HEK293 (cell line): ENCODE results near the gene DCUN1D2.

Experiments used
- CTCF ChIA-PET: fragments of 350-600 bp; formaldehyde crosslinking; extraction: SDS; loops from one replicate; lab custom pipeline; 2021; ENCODE audit warnings: antibody characterized with exemption; lab: Yijun Ruan, JAX
- POLR2A ChIA-PET: fragments of 300-600 bp; formaldehyde crosslinking; extraction: SDS; loops from one replicate; lab custom pipeline; 2020; ENCODE audit warnings: antibody characterized with exemption, inconsistent platforms; lab: Yijun Ruan, JAX
- H3K27ac ChIP-seq: fragments of 200-500 bp; sonication (Bioruptor generic); 2 replicates; pipeline ENCODE4 v1.5.1; 2014; ENCODE audit warnings: low read depth, low read length, control low read depth, inconsistent platforms; ENCODE audit errors: extremely low read depth
- H3K36me3 ChIP-seq, 2 experiments: fragments of 200-500 bp in 1 of 2; sonication (Bioruptor generic) in 1 of 2; 1 replicate in 1 of 2; 2 replicates in 1 of 2; pipeline ENCODE4 v1.5.1; 2014 to 2017; ENCODE audit warnings: inconsistent platforms in 2 of 2, low read length in 2 of 2; ENCODE audit not compliant: control insufficient read depth in 2 of 2, insufficient read depth in 1 of 2
- H3K4me1 ChIP-seq: fragments of 200-500 bp; sonication (Bioruptor generic); 2 replicates; pipeline ENCODE4 v1.5.1; 2014; ENCODE audit warnings: mild to moderate bottlenecking, low read length, inconsistent platforms; ENCODE audit not compliant: control insufficient read depth, insufficient read depth
- H3K4me3 ChIP-seq: 2 replicates; pipeline ENCODE4 v1.5.1; 2011; ENCODE audit warnings: low read depth, mild to moderate bottlenecking, control low read depth, low read length, moderate library complexity
- H3K9me3 ChIP-seq: fragments of 200-500 bp; sonication (Bioruptor generic); 2 replicates; pipeline ENCODE4 v1.5.1; 2014; ENCODE audit warnings: low read depth, low read length, inconsistent platforms; ENCODE audit not compliant: control insufficient read depth, insufficient read depth
- BCL6B ChIP-seq: fragments of 450-650 bp; formaldehyde crosslinking; IDR thresholded peaks from 2 replicates; pipeline ENCODE4 v1.5.1; 2017; ENCODE audit warnings: missing biosample characterization, missing genetic modification characterization
- HOXD13 ChIP-seq: sonication (generic); formaldehyde crosslinking; IDR thresholded peaks from 2 replicates; pipeline ENCODE4 v1.8.0; 2022; ENCODE audit warnings: missing genetic modification reagents, borderline replicate concordance
- KLF8 ChIP-seq: fragments of 450-650 bp; formaldehyde crosslinking; IDR thresholded peaks from 2 replicates; pipeline ENCODE4 v1.5.1; 2016; ENCODE audit warnings: missing biosample characterization, missing genetic modification characterization
- PBX3 ChIP-seq: sonication (generic); formaldehyde crosslinking; IDR thresholded peaks from 2 replicates; pipeline ENCODE4 v1.8.1; 2022; ENCODE audit warnings: mild to moderate bottlenecking, moderate library complexity, missing genetic modification reagents
- TCF7L2 ChIP-seq: IDR thresholded peaks from 2 replicates; pipeline ENCODE4 v1.6.1; 2011; ENCODE audit warnings: low read depth, mild to moderate bottlenecking, inconsistent platforms, low read length, moderate library complexity, borderline replicate concordance
- ZNF155 ChIP-seq: fragments of 450-650 bp; formaldehyde crosslinking; IDR thresholded peaks from 2 replicates; pipeline ENCODE4 v1.5.1; 2016; ENCODE audit warnings: missing biosample characterization, missing genetic modification characterization
- ZNF302 ChIP-seq: fragments of 450-650 bp; formaldehyde crosslinking; IDR thresholded peaks from 2 replicates; pipeline ENCODE4 v1.5.1; 2016; ENCODE audit warnings: missing biosample characterization, missing genetic modification characterization, low read depth
- ZNF350 ChIP-seq: fragments of 450-650 bp; formaldehyde crosslinking; IDR thresholded peaks from 2 replicates; pipeline ENCODE4 v1.5.0; 2017; ENCODE audit warnings: missing biosample characterization, mild to moderate bottlenecking, missing genetic modification characterization
- ZNF394 ChIP-seq: fragments of 450-650 bp; formaldehyde crosslinking; IDR thresholded peaks from 2 replicates; pipeline ENCODE4 v1.5.1; 2016; ENCODE audit warnings: missing biosample characterization, missing genetic modification characterization, mild to moderate bottlenecking, moderate library complexity, borderline replicate concordance
- ZNF423 ChIP-seq: fragments of 450-650 bp; formaldehyde crosslinking; IDR thresholded peaks from 2 replicates; pipeline ENCODE4 v1.5.1; 2016; ENCODE audit warnings: missing biosample characterization, missing genetic modification characterization
- ZNF560 ChIP-seq: fragments of 450-650 bp; formaldehyde crosslinking; IDR thresholded peaks from 2 replicates; pipeline ENCODE4 v1.5.1; 2017; ENCODE audit warnings: missing biosample characterization, missing genetic modification characterization, borderline replicate concordance
- ZSCAN23 ChIP-seq: fragments of 450-650 bp; formaldehyde crosslinking; IDR thresholded peaks from 2 replicates; pipeline ENCODE4 v1.5.1; 2016; ENCODE audit warnings: missing biosample characterization, missing genetic modification characterization
- TF ChIP-seq, protein P1 (sequence below): fragments of 450-650 bp; formaldehyde crosslinking; IDR thresholded peaks from 2 replicates; pipeline ENCODE4 v1.5.1; 2017; ENCODE audit warnings: missing biosample characterization, missing genetic modification characterization

Gene DCUN1D2

GRCh38 chr13:113537909-113538688, 47.6 kb upstream of the DCUN1D2 start:
- H3K4me1 ChIP-seq, result no peaks in the 10 kb centered on the region
- ChIA-PET POLR2A (no interaction called here), CTCF (interaction anchor here (0.6 to 0.9 kb wide), 2 partner anchors 24 to 107 kb away, joined by 5 read pairs; no protein-coding TSS in a partner anchor)
- TF ChIP-seq, protein P1, sequence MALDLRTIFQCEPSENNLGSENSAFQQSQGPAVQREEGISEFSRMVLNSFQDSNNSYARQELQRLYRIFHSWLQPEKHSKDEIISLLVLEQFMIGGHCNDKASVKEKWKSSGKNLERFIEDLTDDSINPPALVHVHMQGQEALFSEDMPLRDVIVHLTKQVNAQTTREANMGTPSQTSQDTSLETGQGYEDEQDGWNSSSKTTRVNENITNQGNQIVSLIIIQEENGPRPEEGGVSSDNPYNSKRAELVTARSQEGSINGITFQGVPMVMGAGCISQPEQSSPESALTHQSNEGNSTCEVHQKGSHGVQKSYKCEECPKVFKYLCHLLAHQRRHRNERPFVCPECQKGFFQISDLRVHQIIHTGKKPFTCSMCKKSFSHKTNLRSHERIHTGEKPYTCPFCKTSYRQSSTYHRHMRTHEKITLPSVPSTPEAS (tag by site-specific recombination), result peak; percentile 60
- no peak for TF ChIP-seq ZNF302 (tag by site-specific recombination)
- H3K9me3 ChIP-seq, result no peaks in the 10 kb centered on the region
- no peak overlapping the region for H3K4me3 ChIP-seq
- no peak overlapping the region for H3K27ac ChIP-seq
- peaks cover 0 to 52% of the 10 kb centered on the region in 2 experiments; a peak in 1 of 3 replicates for H3K36me3 ChIP-seq

GRCh38 chr13:113537205-113537604, 46.7 kb upstream of the DCUN1D2 start:
- Histone ChIP-seq H3K27ac (no peak overlapping the region), H3K9me3 (no peaks in the 10 kb centered on the region), H3K4me1 (no peaks in the 10 kb centered on the region), H3K36me3 (peaks cover 0 to 54% of the 10 kb centered on the region in 2 experiments; a peak in 1 of 3 replicates), H3K4me3 (no peak overlapping the region)
- ChIA-PET POLR2A (no interaction called here), CTCF (interaction anchor here (0.9 kb wide), 1 partner anchor 23 kb away, joined by 5 read pairs; no protein-coding TSS in a partner anchor)
- TF ChIP-seq TCF7L2 (no peak), BCL6B (tag by site-specific recombination) (no peak), ZNF560 (tag by site-specific recombination) (no peak), ZNF155 (tag by site-specific recombination) (no peak), ZNF423 (tag by site-specific recombination) (no peak), KLF8 (tag by site-specific recombination) (no peak)

GRCh38 chr13:113536461-113537110, 46.1 kb upstream of the DCUN1D2 start:
- Histone ChIP-seq H3K36me3 (peaks cover 0 to 59% of the 10 kb centered on the region in 2 experiments; a peak in 1 of 3 replicates), H3K4me1 (no peaks in the 10 kb centered on the region), H3K9me3 (no peaks in the 10 kb centered on the region), H3K27ac (no peak overlapping the region), H3K4me3 (no peak overlapping the region)
- no peak for TF ChIP-seq ZNF394 (tag by site-specific recombination)
- no peak for TF ChIP-seq HOXD13 (CRISPR knock-in tag)
- CTCF ChIA-PET, result no interaction called here
- POLR2A ChIA-PET, result no interaction called here

DNA sequence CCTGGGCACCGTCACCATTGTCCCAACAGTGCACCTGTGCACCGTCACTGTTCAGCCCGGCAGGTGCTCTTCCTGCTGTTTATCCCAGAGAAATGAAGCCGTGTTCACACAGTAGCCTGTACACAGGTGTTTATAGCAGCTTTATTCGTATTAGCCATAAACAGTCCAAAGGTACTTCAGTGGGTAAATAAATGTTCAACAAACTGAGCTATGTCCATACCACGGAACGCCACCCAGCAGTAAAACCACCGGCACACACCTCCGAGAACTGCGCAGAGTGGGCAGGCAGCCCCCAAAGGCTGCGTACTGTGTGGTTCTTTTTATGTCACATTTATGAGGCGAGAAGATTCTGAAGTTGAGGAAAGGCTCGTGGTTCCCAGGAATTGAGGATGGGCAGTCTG, 44.9 kb upstream of the DCUN1D2 start:
- POLR2A ChIA-PET, result no interaction called here
- no peak overlapping the region for H3K27ac ChIP-seq
- no peak overlapping the region for H3K4me3 ChIP-seq
- peaks cover 0 to 57% of the 10 kb centered on the region in 2 experiments; a peak in 1 of 3 replicates for H3K36me3 ChIP-seq
- no peaks in the 10 kb centered on the region for H3K4me1 ChIP-seq
- H3K9me3 ChIP-seq, result no peaks in the 10 kb centered on the region
- CTCF ChIA-PET, result no interaction called here
- TF ChIP-seq ZNF394 (tag by site-specific recombination) (no peak), PBX3 (CRISPR knock-in tag) (no peak), ZSCAN23 (tag by site-specific recombination) (no peak), ZNF350 (tag by site-specific recombination) (no peak), BCL6B (tag by site-specific recombination) (no peak)
